K562 (cell line): ENCODE data around the gene HIPK2. TPM values are rescaled to one million over a fixed set of nuclear protein-coding genes. Genes with fewer than 3 reads are reported as not detected.

Experiments used
- CBFA2T3 ChIP-seq: fragments of 450-650 bp; IDR thresholded peaks from 2 replicates; pipeline ENCODE4 v1.6.1; 2017
- CHCHD3 ChIP-seq: fragments of 250-450 bp; sonication (Bioruptor Pico); IDR thresholded peaks from 2 replicates; pipeline ENCODE4 v2.1.2; 2022; ENCODE audit warnings: mild to moderate bottlenecking
- ELF4 ChIP-seq: fragments of 450-650 bp; formaldehyde crosslinking; IDR thresholded peaks from 2 replicates; pipeline ENCODE4 v1.4.0; 2022; ENCODE audit warnings: missing genetic modification characterization
- ERF ChIP-seq: fragments of 450-650 bp; formaldehyde crosslinking; IDR thresholded peaks from 2 replicates; pipeline ENCODE4 v1.4.0; 2020; ENCODE audit warnings: mild to moderate bottlenecking, mixed read lengths
- ESRRB ChIP-seq: fragments of 250-450 bp; sonication (Bioruptor Pico); IDR thresholded peaks from 2 replicates; pipeline ENCODE4 v1.5.0; 2020; ENCODE audit warnings: mild to moderate bottlenecking, moderate library complexity, borderline replicate concordance
- MAFK ChIP-seq: IDR thresholded peaks from 2 replicates; pipeline ENCODE4 v1.6.1; 2011; ENCODE audit warnings: low read length, improper control_type of control experiment
- NFRKB ChIP-seq: fragments of 450-650 bp; IDR thresholded peaks from 2 replicates; pipeline ENCODE4 v1.6.1; 2016; ENCODE audit warnings: low read depth
- SAP30 ChIP-seq: fragments of 200-600 bp; sonication (generic); IDR thresholded peaks from 2 replicates; pipeline ENCODE4 v1.6.1; 2012; ENCODE audit warnings: borderline replicate concordance, low read depth, mild to moderate bottlenecking, moderate library complexity, low read length, control low read depth, inconsistent platforms; ENCODE audit not compliant: insufficient read depth, poor library complexity, severe bottlenecking
- SRSF1 ChIP-seq: fragments of 200-400 bp; formaldehyde crosslinking; IDR thresholded peaks from 2 replicates; pipeline ENCODE4 v1.6.1; 2017; ENCODE audit warnings: mild to moderate bottlenecking, low read depth, low read length, moderate library complexity
- ZNF324 ChIP-seq: fragments of 250-450 bp; sonication (Bioruptor Pico); IDR thresholded peaks from 2 replicates; pipeline ENCODE4 v1.4.0; 2020; ENCODE audit warnings: mild to moderate bottlenecking
- ZNF76 ChIP-seq: fragments of 250-450 bp; sonication (Bioruptor Pico); IDR thresholded peaks from 2 replicates; pipeline ENCODE4 v1.4.0; 2020; ENCODE audit warnings: mild to moderate bottlenecking, moderate library complexity, borderline replicate concordance
- polyA plus RNA-seq, 8 experiments: library from polyadenylated mRNA; depleted of rRNA in 4 of 8; stranded (reverse) in 5 of 8; unstranded in 3 of 8; fragments of >200 nt; fragmentation: Nextera tagmentation in 2 of 8; fragmentation: Illumina TruSeq in 1 of 8; extraction: Ambion mirVana in 2 of 8; extraction: Trizol in 1 of 8; gene quantifications; 2 replicates each; pipeline versions ENCODE4 v1.2.1 to v1.2.3, GENCODE V29; 2011 to 2014; ENCODE audit warnings: inconsistent platforms in 1 of 8, missing spikeins in 1 of 8
- total RNA-seq, 7 experiments: library from RNA; depleted of rRNA in 6 of 7; stranded (reverse); fragments of >200 nt in 6 of 7; fragmentation: Illumina TruSeq in 2 of 7; extraction: Trizol in 2 of 7; gene quantifications; 2 replicates each; pipeline versions ENCODE4 v1.2.1 to v1.2.3, GENCODE V29; 2011 to 2021; ENCODE audit warnings: low replicate concordance in 1 of 7
- TF ChIP-seq, protein P1 (sequence below): fragments of 150-350 bp; IDR thresholded peaks from 2 replicates; pipeline ENCODE4 v1.6.1; 2014; ENCODE audit warnings: low read depth, mild to moderate bottlenecking, low read length, borderline replicate concordance
- TF ChIP-seq, protein P2 (sequence below): fragments of 450-650 bp; formaldehyde crosslinking; IDR thresholded peaks from 2 replicates; pipeline ENCODE4 v1.4.0; 2020; ENCODE audit warnings: mild to moderate bottlenecking, moderate library complexity
- TF ChIP-seq, protein P3 (sequence below): fragments of 200-800 bp; sonication (Bioruptor generic); IDR thresholded peaks from 2 replicates; pipeline ENCODE4 v1.6.1; 2016; ENCODE audit warnings: missing genetic modification characterization, missing compliant biosample characterization
- TF ChIP-seq, protein P4 (sequence below): fragments of 450-650 bp; IDR thresholded peaks from 2 replicates; pipeline ENCODE4 v1.6.1; 2016; ENCODE audit warnings: mild to moderate bottlenecking

Gene HIPK2
- total and polyA plus RNA-seq, 9 of the 15 experiments (the other 6 are each of a cell fraction or from before 2014, with no cell fraction given), result 0.69 to 19.8 (median 5.1) TPM

DNA sequence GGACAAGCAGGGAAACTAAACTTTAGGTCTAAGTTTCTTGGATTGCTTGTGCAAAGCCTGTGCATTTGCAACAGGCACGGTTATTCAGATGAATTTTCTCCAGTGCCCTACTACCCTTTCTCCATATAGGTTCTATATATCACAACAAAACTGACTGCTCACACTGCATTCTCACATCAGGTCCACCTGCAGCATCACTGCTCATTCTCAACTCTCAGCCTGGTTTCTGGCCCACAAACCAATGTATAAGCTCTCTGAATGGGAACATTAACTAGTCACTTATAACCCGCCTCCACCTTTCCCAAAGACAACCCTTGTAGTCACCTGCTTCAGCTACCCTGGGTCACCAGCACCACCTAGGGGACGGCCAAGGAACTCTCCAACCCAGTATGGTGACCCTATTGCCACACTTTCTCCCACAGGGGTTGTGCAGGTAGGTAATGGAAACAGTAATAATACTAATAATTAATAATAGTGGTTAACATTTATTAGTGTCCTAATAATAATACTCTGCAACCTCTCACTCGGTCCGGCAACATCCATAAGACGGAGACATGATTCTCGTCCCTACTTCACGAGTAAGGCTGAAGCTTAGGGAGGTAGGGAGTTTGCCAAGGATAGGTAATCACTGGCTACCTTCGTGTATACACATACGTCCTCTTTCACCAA, 157.0 kb downstream of the HIPK2 start (continued):
- TF ChIP-seq, protein P1, sequence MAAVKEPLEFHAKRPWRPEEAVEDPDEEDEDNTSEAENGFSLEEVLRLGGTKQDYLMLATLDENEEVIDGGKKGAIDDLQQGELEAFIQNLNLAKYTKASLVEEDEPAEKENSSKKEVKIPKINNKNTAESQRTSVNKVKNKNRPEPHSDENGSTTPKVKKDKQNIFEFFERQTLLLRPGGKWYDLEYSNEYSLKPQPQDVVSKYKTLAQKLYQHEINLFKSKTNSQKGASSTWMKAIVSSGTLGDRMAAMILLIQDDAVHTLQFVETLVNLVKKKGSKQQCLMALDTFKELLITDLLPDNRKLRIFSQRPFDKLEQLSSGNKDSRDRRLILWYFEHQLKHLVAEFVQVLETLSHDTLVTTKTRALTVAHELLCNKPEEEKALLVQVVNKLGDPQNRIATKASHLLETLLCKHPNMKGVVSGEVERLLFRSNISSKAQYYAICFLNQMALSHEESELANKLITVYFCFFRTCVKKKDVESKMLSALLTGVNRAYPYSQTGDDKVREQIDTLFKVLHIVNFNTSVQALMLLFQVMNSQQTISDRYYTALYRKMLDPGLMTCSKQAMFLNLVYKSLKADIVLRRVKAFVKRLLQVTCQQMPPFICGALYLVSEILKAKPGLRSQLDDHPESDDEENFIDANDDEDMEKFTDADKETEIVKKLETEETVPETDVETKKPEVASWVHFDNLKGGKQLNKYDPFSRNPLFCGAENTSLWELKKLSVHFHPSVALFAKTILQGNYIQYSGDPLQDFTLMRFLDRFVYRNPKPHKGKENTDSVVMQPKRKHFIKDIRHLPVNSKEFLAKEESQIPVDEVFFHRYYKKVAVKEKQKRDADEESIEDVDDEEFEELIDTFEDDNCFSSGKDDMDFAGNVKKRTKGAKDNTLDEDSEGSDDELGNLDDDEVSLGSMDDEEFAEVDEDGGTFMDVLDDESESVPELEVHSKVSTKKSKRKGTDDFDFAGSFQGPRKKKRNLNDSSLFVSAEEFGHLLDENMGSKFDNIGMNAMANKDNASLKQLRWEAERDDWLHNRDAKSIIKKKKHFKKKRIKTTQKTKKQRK, result no peak
- no peak for TF ChIP-seq ZNF324
- no peak for TF ChIP-seq SRSF1
- TF ChIP-seq, protein P2, sequence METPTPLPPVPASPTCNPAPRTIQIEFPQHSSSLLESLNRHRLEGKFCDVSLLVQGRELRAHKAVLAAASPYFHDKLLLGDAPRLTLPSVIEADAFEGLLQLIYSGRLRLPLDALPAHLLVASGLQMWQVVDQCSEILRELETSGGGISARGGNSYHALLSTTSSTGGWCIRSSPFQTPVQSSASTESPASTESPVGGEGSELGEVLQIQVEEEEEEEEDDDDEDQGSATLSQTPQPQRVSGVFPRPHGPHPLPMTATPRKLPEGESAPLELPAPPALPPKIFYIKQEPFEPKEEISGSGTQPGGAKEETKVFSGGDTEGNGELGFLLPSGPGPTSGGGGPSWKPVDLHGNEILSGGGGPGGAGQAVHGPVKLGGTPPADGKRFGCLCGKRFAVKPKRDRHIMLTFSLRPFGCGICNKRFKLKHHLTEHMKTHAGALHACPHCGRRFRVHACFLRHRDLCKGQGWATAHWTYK (CRISPR knock-in tag), result no peak
- no peak for TF ChIP-seq MAFK
- no peak for TF ChIP-seq ELF4
- TF ChIP-seq CBFA2T3, result no peak
- no peak for TF ChIP-seq CHCHD3
- TF ChIP-seq ZNF76 (CRISPR knock-in tag), result no peak
- no peak for TF ChIP-seq ESRRB (CRISPR knock-in tag)
- TF ChIP-seq, protein P3, sequence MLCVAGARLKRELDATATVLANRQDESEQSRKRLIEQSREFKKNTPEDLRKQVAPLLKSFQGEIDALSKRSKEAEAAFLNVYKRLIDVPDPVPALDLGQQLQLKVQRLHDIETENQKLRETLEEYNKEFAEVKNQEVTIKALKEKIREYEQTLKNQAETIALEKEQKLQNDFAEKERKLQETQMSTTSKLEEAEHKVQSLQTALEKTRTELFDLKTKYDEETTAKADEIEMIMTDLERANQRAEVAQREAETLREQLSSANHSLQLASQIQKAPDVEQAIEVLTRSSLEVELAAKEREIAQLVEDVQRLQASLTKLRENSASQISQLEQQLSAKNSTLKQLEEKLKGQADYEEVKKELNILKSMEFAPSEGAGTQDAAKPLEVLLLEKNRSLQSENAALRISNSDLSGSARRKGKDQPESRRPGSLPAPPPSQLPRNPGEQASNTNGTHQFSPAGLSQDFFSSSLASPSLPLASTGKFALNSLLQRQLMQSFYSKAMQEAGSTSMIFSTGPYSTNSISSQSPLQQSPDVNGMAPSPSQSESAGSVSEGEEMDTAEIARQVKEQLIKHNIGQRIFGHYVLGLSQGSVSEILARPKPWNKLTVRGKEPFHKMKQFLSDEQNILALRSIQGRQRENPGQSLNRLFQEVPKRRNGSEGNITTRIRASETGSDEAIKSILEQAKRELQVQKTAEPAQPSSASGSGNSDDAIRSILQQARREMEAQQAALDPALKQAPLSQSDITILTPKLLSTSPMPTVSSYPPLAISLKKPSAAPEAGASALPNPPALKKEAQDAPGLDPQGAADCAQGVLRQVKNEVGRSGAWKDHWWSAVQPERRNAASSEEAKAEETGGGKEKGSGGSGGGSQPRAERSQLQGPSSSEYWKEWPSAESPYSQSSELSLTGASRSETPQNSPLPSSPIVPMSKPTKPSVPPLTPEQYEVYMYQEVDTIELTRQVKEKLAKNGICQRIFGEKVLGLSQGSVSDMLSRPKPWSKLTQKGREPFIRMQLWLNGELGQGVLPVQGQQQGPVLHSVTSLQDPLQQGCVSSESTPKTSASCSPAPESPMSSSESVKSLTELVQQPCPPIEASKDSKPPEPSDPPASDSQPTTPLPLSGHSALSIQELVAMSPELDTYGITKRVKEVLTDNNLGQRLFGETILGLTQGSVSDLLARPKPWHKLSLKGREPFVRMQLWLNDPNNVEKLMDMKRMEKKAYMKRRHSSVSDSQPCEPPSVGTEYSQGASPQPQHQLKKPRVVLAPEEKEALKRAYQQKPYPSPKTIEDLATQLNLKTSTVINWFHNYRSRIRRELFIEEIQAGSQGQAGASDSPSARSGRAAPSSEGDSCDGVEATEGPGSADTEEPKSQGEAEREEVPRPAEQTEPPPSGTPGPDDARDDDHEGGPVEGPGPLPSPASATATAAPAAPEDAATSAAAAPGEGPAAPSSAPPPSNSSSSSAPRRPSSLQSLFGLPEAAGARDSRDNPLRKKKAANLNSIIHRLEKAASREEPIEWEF (CRISPR knock-in tag), result no peak
- TF ChIP-seq SAP30, result no peak
- TF ChIP-seq, protein P4, sequence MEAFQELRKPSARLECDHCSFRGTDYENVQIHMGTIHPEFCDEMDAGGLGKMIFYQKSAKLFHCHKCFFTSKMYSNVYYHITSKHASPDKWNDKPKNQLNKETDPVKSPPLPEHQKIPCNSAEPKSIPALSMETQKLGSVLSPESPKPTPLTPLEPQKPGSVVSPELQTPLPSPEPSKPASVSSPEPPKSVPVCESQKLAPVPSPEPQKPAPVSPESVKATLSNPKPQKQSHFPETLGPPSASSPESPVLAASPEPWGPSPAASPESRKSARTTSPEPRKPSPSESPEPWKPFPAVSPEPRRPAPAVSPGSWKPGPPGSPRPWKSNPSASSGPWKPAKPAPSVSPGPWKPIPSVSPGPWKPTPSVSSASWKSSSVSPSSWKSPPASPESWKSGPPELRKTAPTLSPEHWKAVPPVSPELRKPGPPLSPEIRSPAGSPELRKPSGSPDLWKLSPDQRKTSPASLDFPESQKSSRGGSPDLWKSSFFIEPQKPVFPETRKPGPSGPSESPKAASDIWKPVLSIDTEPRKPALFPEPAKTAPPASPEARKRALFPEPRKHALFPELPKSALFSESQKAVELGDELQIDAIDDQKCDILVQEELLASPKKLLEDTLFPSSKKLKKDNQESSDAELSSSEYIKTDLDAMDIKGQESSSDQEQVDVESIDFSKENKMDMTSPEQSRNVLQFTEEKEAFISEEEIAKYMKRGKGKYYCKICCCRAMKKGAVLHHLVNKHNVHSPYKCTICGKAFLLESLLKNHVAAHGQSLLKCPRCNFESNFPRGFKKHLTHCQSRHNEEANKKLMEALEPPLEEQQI, result no peak
- no peak for TF ChIP-seq NFRKB
- no peak for TF ChIP-seq ERF (CRISPR knock-in tag)
